RPMI7951 (cell line): ENCODE results near the gene FAM240A. TPM values are rescaled to one million over a fixed set of nuclear protein-coding genes. Genes with fewer than 3 reads are reported as not detected.

Source experiments
- DNase-seq: peaks from one replicate; pipeline ENCODE4 v3.0.0-alpha.2; 2012; ENCODE audit warnings: low read depth
- total RNA-seq: library from RNA; depleted of rRNA; stranded (reverse); fragments of >200 nt; shearing (Covaris generic); gene quantifications from 2 replicates; pipeline ENCODE4 v1.2.3, GENCODE V29; 2014

The FAM240A gene
- total RNA-seq, 1 experiment from 2014 or later: not detected

DNA sequence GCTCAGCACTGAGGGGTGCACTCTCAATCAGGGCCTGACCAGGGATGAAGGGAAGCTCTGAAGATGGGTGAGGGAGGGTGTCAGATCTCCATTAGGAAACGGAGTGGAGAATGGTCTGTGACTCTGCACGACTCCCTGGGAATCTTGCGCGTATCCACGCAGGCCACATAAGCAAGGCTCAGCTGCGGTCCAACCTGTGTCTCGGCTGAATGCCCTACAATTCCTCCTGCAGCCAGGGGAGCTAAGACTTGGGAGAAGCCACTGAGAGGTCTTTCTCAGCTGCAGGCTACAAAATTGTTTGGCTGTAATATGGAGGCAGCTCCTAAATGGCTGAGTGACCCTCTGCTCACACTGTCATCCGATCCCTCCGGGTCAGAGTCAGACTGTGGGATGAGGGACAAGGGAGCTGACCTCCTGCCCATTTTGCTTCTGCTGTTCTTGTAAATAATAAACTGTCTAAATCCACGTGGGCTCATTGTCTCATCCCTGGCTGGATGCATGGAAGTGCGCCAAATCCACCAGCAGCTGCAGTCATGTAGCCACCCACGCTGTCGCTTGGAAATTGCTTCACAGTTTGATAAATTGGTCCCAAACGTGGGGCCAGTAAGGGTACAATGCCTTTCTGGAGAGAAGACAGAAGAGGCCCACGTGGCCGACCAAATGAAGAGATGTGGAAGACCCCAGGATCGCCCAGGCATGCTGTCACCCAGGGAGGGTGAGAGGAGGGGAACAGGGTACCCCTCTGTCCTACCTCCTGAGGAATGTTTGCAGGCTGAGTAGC is 50.6 kb downstream of the FAM240A start:
- DNase-seq: peak; percentile 78

DNA sequence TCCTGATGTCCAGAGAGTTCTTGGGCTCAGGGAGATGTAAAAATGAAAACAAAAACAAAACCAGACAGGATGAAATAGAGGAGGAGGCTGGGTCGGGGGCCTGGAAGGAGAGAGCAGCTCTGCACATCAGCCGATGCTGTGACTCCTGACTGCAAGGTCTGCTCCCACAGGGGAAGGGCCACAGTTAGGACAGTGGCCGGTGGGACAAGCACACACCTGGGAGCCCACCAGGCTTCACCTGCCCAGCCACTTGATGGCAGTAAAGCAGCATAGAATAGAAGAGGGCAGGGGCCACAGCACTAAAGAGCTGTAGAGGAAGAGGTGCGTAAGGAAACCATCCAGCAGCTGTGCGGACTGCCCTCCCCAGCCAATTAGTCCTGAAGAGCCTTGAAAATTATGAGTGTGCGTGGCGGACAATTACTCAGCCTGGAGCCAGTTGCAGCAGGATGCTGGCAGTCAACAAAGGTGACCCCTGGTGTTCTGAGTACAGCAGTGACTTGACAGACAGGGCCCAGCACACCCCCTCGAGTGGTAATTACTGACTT is 51.3 kb downstream of the FAM240A start:
- DNase-seq: peak; percentile 47

DNA sequence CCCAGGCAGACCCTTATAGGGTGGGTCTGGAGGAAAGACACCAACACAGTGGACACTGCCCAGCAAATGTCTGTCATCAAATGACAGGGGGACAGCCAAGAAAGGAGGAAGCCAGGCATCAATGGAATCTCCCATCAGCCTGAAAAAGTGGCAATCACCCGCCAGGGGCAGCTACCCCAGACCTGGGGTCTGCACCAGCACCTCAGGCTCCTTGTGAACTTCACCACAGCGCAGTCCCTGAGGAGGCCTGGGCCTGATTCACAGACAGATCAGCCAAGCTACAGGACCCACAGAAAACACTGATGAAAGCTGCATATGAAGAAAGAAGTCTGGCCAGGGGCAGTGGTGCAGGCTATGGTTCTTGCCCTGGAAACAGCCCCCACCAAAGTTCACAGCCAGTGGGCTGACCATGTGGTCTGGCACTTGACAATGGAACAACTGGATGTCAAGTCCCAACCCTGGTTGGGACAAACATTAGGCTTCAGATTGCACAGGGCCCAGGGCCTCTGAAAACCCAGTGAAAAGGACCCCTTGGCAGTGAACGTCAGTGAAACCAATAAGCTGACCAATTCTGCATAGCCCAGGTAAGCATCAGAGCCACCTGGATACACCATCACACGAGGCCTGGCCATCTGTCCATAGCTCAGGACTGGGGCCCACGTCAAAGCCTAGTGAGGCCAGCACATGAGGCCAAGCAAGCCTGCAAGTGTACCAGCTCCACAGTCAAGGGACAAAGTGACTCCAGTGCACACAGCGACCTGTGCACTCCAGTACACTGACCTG is 52.1 kb downstream of the FAM240A start:
- no peak for DNase-seq

DNA sequence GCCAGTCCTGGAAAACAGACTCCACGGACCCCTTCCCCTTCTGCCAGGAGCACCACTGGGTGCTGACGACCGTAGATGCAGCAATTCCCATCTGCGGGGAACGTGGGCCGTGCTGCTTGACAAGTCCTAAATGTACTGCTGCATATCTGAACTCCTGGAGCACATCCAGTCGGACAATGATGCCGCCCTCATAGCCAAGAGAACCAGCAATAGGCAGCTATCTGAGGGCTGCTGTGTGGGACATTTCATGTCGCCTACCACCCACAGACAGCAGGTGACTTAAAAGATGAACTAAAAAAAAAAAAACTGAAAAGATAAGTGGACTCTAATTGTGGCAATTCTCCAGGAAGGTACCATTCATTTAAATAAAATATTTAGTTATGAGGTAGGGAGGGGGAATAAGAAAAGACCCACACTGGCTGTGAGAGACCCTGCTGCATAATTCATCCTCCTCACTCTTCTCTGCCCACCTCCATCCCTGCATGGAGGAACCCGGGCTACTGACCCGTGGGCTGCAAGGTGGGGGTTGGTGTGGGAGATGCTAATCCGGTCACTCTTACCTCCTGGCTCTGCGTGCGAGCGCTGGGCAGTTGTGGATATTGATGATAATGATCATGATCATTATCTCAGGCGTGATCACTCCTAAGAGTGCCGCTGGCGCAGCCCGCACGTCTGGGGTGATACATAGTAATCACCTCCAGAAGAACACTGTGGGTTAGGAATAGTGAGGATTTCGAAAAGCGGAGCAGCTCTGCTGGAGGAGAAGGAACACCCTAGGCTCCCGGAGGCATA is 52.8 kb downstream of the FAM240A start:
- no peak for DNase-seq

DNA sequence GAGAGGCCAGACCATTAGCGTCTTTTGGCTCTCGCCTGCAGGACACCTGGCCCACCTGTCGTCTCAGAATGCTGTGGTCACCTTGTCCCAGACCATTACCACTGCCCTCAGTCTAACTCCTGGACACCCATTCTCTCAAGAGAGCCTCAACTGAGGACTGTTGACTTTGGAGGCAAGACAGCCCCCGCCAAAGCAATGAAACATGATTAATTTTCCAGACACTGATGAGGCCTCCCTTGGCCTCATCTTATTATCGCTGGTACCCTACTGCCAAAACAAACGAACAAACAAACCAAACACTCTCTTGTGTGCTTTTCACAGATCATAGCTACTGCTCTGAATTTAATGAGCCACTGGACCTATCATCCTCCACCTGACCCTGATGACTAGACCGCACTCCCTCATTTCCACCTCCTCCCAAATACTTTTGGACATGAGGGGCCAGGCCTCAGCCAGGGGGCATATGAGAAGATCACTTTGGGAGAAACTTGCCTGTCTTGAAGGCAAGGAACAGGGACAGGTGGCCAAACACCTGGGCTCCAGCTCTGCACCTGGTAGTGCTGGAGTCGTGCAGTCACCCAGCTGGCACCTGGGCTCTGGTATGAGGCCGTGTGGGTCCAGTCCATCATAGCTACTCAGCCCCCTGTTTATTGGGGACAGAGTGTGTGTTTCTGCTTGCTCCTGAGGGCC is 53.6 kb downstream of the FAM240A start:
- DNase-seq: no peak

DNA sequence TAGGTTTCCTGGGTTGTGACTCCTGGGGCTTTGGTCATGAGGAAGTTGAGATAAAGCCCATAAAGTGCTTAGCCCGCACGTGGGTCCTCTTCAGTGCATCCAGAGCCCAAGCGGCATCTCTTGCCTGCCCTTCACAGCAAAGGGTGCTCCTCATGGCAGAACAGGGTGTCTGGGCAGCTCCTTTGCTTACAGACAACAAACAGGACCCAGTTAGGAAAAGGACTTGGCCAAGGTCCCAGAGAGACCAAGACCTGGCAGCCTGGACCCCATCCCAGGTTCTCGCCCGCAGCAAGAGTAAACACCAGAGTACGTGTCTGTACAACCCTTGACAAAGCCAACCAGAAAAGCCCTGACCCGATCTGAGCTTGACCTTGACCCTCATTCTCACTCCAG is 54.1 kb downstream of the FAM240A start:
- DNase-seq: no peak

DNA sequence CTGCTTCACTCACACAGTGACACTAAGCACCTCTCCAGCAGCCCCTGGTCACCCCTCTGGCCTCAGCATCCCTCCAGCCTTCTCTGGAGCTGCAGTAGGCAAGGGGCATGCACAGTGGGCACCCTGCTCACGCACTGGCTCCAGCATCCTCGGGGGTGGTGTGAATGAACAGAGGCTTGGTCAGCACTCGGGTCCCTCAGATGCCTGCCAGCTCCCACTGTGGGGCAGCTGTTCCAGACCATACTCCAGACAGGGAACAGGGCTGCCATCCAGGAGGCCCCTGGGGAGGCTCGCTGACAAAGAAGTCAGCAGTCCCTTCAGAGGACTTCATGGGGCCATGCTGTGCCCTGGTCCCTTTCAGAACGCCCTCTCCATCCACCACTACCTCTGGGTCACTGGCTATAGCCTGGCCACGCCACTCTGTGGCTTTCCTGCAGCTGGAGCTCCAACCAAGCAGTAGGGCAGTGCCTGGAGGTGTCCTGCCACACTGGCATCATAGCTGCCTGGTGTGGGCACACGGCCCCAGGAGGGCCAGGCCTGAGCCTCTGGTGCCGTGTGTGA is 54.8 kb downstream of the FAM240A start:
- no peak for DNase-seq

DNA sequence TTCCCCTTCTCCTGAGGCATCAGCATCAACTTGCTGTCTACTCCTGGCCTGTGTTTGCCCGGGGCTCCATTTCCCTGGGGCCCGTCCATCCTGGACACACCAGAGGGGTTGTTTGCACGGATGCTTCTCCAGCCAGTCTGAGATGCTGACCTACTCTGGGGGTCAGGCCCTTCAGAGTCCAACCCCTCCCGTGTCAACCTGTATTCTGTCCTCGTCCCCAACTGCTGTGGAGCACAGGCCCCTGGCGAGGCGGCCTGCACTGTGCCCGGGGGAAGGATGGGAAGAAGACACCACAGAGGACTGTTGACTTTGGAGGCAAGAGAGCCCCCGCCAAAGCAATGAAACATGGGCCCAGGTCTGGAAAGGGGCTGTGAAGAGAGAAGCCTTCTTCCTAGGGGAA is 55.3 kb downstream of the FAM240A start:
- DNase-seq: no peak

DNA sequence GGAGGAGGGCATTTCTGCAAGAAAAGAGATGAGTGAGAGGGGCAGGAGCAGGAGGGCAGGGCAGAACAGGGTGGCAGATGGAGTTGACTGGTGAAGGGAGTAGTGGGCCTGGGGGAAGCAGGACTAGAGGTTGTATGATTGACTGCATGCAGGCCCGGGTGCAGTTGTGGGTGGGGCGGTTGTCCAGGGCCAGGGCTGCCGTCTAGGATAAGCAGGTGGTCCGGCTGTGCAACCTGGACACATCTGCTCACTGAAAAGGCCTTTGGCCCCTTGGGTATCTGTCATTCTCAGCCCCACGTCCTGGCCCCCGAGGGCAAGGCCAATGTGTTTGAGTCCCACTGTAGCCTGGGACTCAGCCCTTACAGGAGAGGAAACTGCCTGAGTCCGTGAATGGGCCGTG is 55.8 kb downstream of the FAM240A start:
- DNase-seq: no peak

DNA sequence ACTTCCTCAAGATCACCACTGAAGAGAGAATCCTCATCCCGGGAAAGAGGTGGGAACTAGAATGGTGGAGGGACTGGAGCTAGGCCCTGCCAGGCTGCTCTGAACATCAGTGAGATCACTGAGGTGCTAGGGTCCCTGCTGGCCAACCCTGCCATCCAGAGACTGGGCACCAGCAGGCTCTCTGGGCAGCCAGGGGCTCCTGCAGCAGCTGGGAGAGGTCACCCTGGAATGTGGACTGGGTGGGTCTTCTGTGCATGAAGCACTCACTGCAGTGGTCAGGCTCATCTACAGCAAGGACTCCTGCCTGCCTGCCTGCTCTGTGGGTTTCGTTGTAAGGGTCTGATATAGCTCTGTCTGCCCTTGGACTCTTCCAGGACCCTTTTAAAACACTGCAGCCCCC is 56.3 kb downstream of the FAM240A start:
- no peak for DNase-seq

DNA sequence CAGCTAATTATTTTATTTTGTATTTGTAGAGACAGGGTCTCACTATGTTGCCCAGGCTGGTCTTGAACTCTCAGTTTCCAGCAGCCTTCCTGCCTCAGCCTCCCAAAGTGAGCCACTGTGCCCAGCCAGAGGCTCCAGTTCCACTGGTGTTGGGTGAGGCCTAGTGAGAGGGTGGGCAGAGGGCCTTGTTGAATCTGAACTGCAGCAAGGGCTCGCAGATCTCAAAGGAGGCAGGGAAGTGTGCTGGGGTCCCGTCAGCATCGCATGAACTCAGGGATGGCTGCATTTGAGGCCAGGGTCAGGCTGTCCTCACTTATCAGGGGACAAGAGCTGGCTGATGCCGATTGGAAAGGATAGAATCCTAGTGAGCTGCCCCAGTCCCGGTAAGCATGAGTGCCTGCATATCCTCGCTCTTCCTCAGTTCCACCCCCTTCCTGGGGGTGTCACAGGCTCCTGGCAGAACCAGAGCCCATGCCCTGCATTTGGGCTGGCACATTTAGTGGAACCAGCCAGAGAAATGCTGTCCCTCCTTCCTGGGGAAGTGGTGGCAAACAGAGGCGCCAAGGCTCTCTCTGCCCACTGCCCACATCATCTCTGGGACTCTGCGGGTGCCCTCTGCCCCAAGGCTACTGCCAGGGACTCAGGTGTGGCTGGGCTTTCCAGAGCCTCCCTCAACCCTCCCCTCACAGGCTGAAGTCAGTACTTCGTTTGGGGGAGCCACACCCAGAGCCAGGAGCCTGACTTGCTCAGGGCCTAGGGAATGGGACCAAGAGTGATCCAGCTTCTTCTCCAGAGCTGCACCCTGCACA is 57.1 kb downstream of the FAM240A start:
- no peak for DNase-seq

DNA sequence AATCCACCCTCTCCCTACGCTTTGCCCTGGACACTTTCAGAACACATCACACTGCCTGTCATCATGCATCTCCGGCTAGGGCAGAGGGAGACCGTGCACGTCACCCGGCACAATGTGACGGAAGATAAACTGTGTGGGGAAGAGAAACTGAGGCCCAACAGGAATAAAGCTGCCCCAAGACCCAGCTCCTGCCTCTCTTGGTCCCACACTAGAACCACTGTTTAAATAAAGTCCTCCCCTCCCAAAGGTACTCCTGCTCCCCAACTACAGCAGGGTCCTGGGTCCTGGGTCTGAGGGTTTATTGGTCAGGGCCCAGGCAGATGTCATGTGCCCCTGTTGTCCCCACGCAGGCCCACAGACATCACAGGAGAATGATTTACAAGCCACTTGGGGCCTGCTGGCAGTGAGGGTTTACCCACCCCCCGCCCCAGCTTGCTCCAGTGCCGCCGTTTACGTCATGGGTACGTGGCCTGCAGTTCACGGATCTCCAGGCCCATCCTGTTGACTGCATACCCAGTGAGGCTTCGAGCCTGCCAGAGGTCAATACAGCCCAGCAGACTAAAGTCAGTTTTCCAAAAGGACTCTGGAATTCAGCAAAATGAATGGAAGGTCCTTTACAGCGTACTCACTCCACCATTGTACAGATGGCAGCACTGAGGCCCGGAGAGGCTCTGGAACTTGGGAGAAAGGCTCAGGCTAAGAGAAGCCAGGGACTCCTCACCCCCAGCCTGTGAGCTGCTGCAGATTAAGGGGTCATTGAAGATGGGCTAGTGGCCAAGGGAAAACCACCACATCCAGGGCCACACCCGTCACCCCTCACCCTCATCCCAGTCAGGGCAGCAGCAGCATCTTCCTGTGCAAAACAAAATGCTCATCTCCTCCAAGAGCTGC is 57.9 kb downstream of the FAM240A start:
- no peak for DNase-seq

DNA sequence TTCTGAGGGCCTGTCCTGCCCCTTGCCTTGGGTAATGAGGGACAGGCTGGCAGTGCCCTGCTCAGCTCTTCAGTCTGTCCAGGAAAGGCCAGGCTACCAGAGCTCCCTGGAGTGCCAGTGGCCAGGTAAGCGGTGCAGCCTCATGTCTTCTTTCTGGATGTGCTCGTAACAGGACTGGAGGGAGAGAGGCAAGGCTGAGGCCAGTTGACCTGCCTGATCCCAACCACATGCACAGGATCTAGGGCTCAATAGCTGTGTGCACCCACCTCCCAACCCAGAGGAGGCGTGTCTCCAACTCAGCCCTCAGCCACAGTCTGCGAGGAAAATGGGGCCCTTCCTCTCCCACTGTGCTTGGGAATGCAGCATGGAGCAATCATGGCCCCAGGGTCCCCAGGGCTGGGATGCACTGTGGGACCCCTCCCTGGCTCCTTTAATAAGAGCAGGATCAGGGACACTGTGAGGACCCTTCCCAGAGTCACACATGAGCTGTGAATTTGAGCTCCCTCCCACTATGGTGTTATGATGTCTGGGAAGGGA is 58.6 kb downstream of the FAM240A start:
- no peak for DNase-seq

DNA sequence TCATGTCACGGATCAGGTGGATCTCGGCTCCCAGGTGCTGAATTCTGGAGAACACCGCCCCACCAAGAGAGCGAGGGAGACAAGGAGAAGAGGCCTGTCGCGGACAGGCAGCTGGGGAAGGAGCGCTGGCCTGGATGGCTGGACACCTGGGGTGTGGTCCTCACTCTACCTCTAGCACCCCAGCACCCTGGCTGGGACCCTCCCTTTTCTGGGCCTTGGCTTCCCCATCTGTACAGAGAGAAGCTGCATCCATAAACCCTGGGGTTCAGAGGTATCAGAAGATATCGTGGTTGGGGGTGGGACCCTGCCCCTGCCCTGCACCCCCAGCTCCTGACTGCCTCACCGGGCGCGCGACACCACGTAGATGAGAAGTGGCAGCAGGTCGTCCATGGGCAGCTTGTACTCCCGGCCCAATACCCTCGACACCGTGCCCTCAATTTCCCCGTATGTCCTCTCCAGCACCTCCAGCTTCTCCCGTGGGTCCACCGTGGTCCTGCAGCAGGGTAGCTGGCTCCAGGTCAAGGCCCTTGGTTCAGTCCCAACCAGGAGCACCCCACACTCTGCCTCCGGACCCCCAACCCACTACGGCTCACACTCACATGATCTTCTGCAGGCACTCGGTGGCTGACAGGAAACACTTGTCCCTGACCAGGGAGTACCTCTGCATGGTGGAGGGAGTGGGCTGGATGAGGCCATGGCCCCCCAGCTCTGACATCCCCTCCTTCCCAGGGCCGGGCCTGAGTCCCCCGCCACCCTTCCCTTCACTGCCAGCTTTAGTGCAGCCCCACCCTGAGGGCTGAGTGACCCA is 59.4 kb downstream of the FAM240A start:
- no peak for DNase-seq

DNA sequence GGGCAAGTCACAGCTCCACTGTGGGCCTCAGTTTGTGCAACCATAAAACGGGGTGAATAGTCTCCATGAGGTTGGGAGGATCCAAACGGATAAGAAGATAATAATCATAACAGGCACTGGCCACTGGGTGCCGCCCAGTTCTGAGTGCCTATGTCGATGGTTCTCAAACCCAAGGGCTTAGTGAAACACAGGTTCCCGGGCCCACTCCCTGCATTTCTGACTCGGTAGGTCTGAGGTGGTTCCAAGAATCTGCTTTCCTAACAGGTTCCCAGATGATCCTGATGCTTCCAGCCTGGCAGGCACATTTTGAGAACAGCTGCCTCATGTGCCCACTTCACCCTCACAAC is 60.0 kb downstream of the FAM240A start:
- DNase-seq: no peak

DNA sequence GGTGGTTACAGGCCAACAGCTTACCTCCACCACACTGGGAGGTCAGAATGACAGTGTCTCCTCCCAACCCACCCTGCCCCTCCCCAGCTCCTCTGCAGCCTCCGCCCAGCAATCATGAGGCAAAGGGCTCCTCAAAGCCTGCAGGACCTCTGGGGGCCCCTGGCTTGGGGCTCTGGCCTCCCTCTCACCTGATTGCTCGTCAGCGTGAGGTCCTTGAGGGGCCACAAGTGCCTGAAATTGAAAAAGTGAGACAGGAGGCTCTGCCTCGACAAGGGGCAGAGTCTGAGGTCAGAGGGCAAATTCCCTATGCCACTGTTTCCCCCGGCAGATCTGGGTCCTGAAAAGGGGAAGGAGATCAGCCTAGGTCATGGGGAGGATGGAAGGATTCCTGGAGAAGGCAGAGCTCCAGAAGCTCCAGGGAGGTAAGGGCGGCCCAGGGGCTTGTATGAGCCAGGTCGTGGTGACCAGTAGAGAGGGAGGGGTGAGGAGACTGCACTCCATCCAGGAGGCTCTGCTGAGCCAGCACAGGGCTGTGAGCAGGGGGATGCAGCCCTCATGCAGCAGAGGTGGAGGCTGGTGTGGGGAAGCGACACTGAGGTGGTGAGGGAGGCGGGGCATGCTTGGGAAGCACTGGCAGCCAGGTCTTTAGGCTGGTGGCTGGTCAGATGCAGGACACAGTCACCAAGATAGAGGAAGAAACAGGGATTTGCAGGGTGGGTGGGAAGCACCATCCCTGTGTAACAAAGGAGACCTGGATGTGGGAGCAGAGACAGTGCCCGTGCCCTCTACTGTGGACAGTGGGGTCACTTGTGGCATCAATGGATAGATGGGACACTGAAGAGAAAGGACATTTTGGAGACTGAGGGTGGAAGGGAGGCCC is 61.1 kb downstream of the FAM240A start:
- no peak for DNase-seq
